ENCODE results near the gene KCNK2.

DNA sequence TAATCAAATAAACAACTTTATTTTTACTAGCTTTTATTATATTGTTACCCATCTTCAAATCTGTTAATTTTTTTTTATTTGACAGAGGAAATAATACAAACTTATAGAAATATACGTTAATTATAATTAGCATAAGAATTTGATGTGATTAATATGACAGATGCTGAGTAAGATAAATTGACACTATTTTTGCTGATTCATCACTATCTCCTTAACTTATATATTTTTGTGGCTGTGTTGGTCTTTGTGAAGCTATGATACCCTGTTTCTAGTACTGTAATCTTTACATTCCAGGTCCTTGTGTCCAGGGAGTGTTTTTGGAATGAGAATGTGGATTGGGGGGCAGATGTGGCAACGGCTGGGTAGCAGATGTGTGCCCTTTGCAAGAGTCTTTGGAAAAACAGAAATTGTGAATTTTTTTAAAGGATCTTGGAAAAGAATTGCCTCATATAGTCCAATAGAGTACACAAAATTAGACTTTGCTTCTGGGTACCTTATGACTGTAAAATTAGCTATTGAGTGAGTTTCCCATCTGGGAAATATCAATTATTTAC lies 102.6 kb downstream of the KCNK2 start:
- no peak for TF ChIP-seq CTCF (conservative IDR thresholded peaks at IDR 0.05; ENCODE audit: low read length)
- TF ChIP-seq EZH2phosphoT487 (IDR thresholded peaks at IDR 0.05; ENCODE audit: borderline replicate concordance) = no peak
